K562 (cell line): ENCODE measurements around the gene ZKSCAN8. TPM values are rescaled to one million over a fixed set of nuclear protein-coding genes. Genes with fewer than 3 reads are reported as not detected.
A peak's percentile ranks its signal among the peaks of the same experiment; 100 is the strongest.

Experiments used
- CHD4 ChIP-seq: fragments of 200-600 bp; sonication (generic); IDR thresholded peaks from 3 replicates; pipeline ENCODE4 v1.6.1; 2012; ENCODE audit warnings: low read depth, mild to moderate bottlenecking, mixed read lengths, low read length, inconsistent platforms; ENCODE audit not compliant: insufficient read depth, insufficient replicate concordance, poor library complexity, severe bottlenecking
- CTBP1 ChIP-seq: fragments of 450-650 bp; IDR thresholded peaks from 2 replicates; pipeline ENCODE4 v1.6.1; 2016; ENCODE audit warnings: borderline replicate concordance
- DPF2 ChIP-seq: fragments of 450-650 bp; IDR thresholded peaks from 2 replicates; pipeline ENCODE4 v1.6.1; 2016
- FOXJ3 ChIP-seq: sonication (generic); formaldehyde crosslinking; IDR thresholded peaks from 2 replicates; pipeline ENCODE4 v1.4.0; 2020; ENCODE audit warnings: mild to moderate bottlenecking, missing genetic modification reagents
- FOXP1 ChIP-seq: sonication (generic); formaldehyde crosslinking; IDR thresholded peaks from 2 replicates; pipeline ENCODE4 v1.8.0; 2022; ENCODE audit warnings: mild to moderate bottlenecking, missing genetic modification reagents
- KDM1A ChIP-seq, 2 experiments: fragments of 450-650 bp; IDR thresholded peaks; 2 replicates each; pipeline ENCODE4 v1.6.1; 2016; ENCODE audit warnings: mild to moderate bottlenecking in 2 of 2
- KLF13 ChIP-seq: fragments of 450-650 bp; IDR thresholded peaks from 2 replicates; pipeline ENCODE4 v1.6.1; 2016; ENCODE audit warnings: missing genetic modification characterization, low read depth, mild to moderate bottlenecking, missing compliant biosample characterization, moderate library complexity, borderline replicate concordance
- NFATC3 ChIP-seq: fragments of 450-650 bp; IDR thresholded peaks from 2 replicates; pipeline ENCODE4 v1.6.1; 2017; ENCODE audit warnings: mild to moderate bottlenecking
- SP2 ChIP-seq: IDR thresholded peaks from 2 replicates; pipeline ENCODE4 v1.6.1; 2011; ENCODE audit warnings: mild to moderate bottlenecking, low read depth, low read length, moderate library complexity; ENCODE audit not compliant: poor library complexity, severe bottlenecking; ENCODE audit errors: extremely low read depth
- SPI1 ChIP-seq: IDR thresholded peaks from 2 replicates; pipeline ENCODE4 v1.6.1; 2011; ENCODE audit warnings: low read depth, low read length, control low read depth, borderline replicate concordance
- ZFP1 ChIP-seq: fragments of 450-650 bp; formaldehyde crosslinking; IDR thresholded peaks from 2 replicates; pipeline ENCODE4 v1.4.0; 2020; ENCODE audit warnings: mild to moderate bottlenecking, mixed read lengths
- ZNF133 ChIP-seq: fragments of 250-450 bp; sonication (Bioruptor Pico); IDR thresholded peaks from 2 replicates; pipeline ENCODE4 v1.4.0; 2020; ENCODE audit warnings: mild to moderate bottlenecking
- ZNF449 ChIP-seq: fragments of 250-450 bp; sonication (Bioruptor Pico); IDR thresholded peaks from 2 replicates; pipeline ENCODE4 v1.8.0; 2022; ENCODE audit warnings: moderate library complexity, mild to moderate bottlenecking, inconsistent platforms
- polyA plus RNA-seq, 8 experiments: library from polyadenylated mRNA; depleted of rRNA in 4 of 8; stranded (reverse) in 5 of 8; unstranded in 3 of 8; fragments of >200 nt; fragmentation: Nextera tagmentation in 2 of 8; fragmentation: Illumina TruSeq in 1 of 8; extraction: Ambion mirVana in 2 of 8; extraction: Trizol in 1 of 8; gene quantifications; 2 replicates each; pipeline versions ENCODE4 v1.2.1 to v1.2.3, GENCODE V29; 2011 to 2014; ENCODE audit warnings: inconsistent platforms in 1 of 8, missing spikeins in 1 of 8
- total RNA-seq, 7 experiments: library from RNA; depleted of rRNA in 6 of 7; stranded (reverse); fragments of >200 nt in 6 of 7; fragmentation: Illumina TruSeq in 2 of 7; extraction: Trizol in 2 of 7; gene quantifications; 2 replicates each; pipeline versions ENCODE4 v1.2.1 to v1.2.3, GENCODE V29; 2011 to 2021; ENCODE audit warnings: low replicate concordance in 1 of 7
- TF ChIP-seq, protein P1 (sequence below), 3 experiments: fragments of 200-800 bp in 1 of 3; fragments of 250-450 bp in 1 of 3; fragments of 450-650 bp in 1 of 3; sonication (Bioruptor Pico) in 1 of 3; sonication (Bioruptor generic) in 1 of 3; formaldehyde crosslinking in 1 of 3; IDR thresholded peaks; 2 replicates each; pipeline versions ENCODE4 v1.6.1 to v1.8.0; 2016 to 2022; ENCODE audit warnings: mild to moderate bottlenecking in 2 of 3, missing genetic modification characterization in 2 of 3, missing compliant biosample characterization in 1 of 3, moderate library complexity in 1 of 3
- TF ChIP-seq, protein P2 (sequence below): fragments of 450-650 bp; formaldehyde crosslinking; IDR thresholded peaks from 2 replicates; pipeline ENCODE4 v1.4.0; 2022; ENCODE audit warnings: mild to moderate bottlenecking, moderate library complexity

ZKSCAN8 gene
- total and polyA plus RNA-seq, 9 of the 15 experiments (the other 6 are each of a cell fraction or from before 2014, with no cell fraction given) = 3.3 to 37.7 (median 21.7) TPM

DNA sequence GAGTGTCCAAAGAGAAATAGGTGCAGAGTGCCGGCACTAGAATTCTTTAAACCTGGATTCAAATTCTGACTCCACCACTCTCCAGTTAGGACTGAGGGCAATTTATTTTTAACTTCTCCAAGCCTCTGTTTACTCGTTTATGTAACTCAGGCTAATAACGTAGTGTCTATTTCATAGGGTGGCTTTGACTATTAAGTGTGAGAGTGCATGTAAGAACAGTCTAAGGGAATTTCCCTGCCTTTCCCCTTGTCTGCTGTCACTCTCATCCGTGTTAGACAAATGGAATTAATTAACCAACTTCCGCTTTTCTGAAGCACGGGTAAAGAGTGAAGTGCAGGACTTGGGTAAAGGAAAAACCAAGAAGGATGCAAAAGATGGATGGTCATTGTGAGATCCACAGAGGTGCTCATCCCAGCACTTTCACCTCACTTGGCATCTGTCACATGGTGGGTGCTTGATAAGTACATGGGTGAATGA is 4.1 kb upstream of the ZKSCAN8 start (continued):
- TF ChIP-seq KDM1A (IDR thresholded peaks at IDR 0.05) (peak in 1 of 2 experiments; percentile 11; a peak in 1 of 4 replicates), CHD4 (no peak), SPI1 (peak; percentile 94), ZFP1 (no peak), CTBP1 (peak; percentile 52), ZNF449 (CRISPR knock-in tag) (no peak), FOXJ3 (CRISPR knock-in tag) (no peak), KLF13 (tag) (no peak), SP2 (no peak), DPF2 (no peak; the same call in 1 of the 2 replicates), ZNF133 (CRISPR knock-in tag) (no peak), NFATC3 (no peak), FOXP1 (no peak)
- TF ChIP-seq, protein P1, sequence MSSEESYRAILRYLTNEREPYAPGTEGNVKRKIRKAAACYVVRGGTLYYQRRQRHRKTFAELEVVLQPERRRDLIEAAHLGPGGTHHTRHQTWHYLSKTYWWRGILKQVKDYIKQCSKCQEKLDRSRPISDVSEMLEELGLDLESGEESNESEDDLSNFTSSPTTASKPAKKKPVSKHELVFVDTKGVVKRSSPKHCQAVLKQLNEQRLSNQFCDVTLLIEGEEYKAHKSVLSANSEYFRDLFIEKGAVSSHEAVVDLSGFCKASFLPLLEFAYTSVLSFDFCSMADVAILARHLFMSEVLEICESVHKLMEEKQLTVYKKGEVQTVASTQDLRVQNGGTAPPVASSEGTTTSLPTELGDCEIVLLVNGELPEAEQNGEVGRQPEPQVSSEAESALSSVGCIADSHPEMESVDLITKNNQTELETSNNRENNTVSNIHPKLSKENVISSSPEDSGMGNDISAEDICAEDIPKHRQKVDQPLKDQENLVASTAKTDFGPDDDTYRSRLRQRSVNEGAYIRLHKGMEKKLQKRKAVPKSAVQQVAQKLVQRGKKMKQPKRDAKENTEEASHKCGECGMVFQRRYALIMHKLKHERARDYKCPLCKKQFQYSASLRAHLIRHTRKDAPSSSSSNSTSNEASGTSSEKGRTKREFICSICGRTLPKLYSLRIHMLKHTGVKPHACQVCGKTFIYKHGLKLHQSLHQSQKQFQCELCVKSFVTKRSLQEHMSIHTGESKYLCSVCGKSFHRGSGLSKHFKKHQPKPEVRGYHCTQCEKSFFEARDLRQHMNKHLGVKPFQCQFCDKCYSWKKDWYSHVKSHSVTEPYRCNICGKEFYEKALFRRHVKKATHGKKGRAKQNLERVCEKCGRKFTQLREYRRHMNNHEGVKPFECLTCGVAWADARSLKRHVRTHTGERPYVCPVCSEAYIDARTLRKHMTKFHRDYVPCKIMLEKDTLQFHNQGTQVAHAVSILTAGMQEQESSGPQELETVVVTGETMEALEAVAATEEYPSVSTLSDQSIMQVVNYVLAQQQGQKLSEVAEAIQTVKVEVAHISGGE (CRISPR knock-in tag; IDR thresholded peaks at IDR 0.05) = no peak
- TF ChIP-seq, protein P2, sequence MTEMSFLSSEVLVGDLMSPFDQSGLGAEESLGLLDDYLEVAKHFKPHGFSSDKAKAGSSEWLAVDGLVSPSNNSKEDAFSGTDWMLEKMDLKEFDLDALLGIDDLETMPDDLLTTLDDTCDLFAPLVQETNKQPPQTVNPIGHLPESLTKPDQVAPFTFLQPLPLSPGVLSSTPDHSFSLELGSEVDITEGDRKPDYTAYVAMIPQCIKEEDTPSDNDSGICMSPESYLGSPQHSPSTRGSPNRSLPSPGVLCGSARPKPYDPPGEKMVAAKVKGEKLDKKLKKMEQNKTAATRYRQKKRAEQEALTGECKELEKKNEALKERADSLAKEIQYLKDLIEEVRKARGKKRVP (CRISPR knock-in tag) = no peak
